Measurements from ENCODE around the gene CSF2. TPM values are rescaled to one million over a fixed set of nuclear protein-coding genes. Genes with fewer than 3 reads are reported as not detected.

The CSF2 gene
- polyA plus RNA-seq, 1 donor (not counting 4 experiments of a cell fraction or from before 2014, with no cell fraction given), result 7.2 TPM

GRCh38 chr5:132024789-132025402, 48.7 kb upstream of the CSF2 start:
- dilution Hi-C loops (cut with MboI; ENCODE audit: extremely low pct_ligation_motif_present, low sequenced_read_pairs), result no loop called here
- H3K36me3 ChIP-seq (ENCODE audit: control insufficient read depth in 2 of 2, extremely low read depth in 1 of 2, insufficient read depth in 2 of 2, low read length in 2 of 2), result no peaks in the 10 kb centered on the region
- no peaks in the 10 kb centered on the region for H4K20me1 ChIP-seq (ENCODE audit: control insufficient read depth, extremely low read depth, insufficient read depth, low read length)
- H3K27me3 ChIP-seq (ENCODE audit: control insufficient read depth, extremely low read depth, insufficient read depth, low read length), result peaks cover 5% of the 10 kb centered on the region
- no peak overlapping the region for H3K4me3 ChIP-seq (ENCODE audit: control insufficient read depth in 2 of 3, extremely low read depth in 1 of 3, insufficient read depth in 2 of 3, low read depth in 1 of 3, low read length in 3 of 3)
- no peak for DNase-seq (ENCODE audit: low read depth, low spot score)
- H3K9me1 ChIP-seq (ENCODE audit: control insufficient read depth, extremely low read depth, insufficient read depth, low read length), result no peaks in the 10 kb centered on the region
- no peak for FAIRE-seq
- H3K4me1 ChIP-seq (ENCODE audit: control insufficient read depth, extremely low read depth, insufficient read depth, low read length), result no peaks in the 10 kb centered on the region
- TF ChIP-seq CTCF (optimal IDR thresholded peaks at IDR 0.05 in 1 of 3, IDR thresholded peaks at IDR 0.05 in 1 of 3, conservative IDR thresholded peaks at IDR 0.05 in 1 of 3; ENCODE audit: extremely low read depth in 1 of 3, insufficient read depth in 2 of 3, low read length in 3 of 3) (no peak), EZH2 (IDR thresholded peaks at IDR 0.05; ENCODE audit: low read length) (no peak)
- H2AFZ ChIP-seq (ENCODE audit: control insufficient read depth, low read length), result no peak overlapping the region
- no peak overlapping the region for H3K4me2 ChIP-seq (ENCODE audit: control insufficient read depth, extremely low read depth, insufficient read depth, low read depth, low read length)
- H3K9me3 ChIP-seq (ENCODE audit: control insufficient read depth, low read depth, low read length), result no peaks in the 10 kb centered on the region
- no peaks in the 10 kb centered on the region for H3K79me2 ChIP-seq (ENCODE audit: control insufficient read depth, insufficient read depth, low read length)
- H3K27ac ChIP-seq (ENCODE audit: control insufficient read depth, insufficient read depth, low read length), result no peak overlapping the region
- no peak overlapping the region for H3K9ac ChIP-seq (ENCODE audit: control insufficient read depth, extremely low read depth, insufficient read depth, low read length)

- DNase-seq (ENCODE audit: low read depth, low spot score), result no peak
- peaks cover 6% of the 10 kb centered on the region for H3K27me3 ChIP-seq (ENCODE audit: control insufficient read depth, extremely low read depth, insufficient read depth, low read length)
- H3K9me3 ChIP-seq (ENCODE audit: control insufficient read depth, low read depth, low read length), result no peaks in the 10 kb centered on the region
- H3K36me3 ChIP-seq (ENCODE audit: control insufficient read depth in 2 of 2, extremely low read depth in 1 of 2, insufficient read depth in 2 of 2, low read length in 2 of 2), result no peaks in the 10 kb centered on the region
- H3K27ac ChIP-seq (ENCODE audit: control insufficient read depth, insufficient read depth, low read length), result no peak overlapping the region
- no peak for FAIRE-seq
- TF ChIP-seq EZH2 (IDR thresholded peaks at IDR 0.05; ENCODE audit: low read length) (no peak), CTCF (optimal IDR thresholded peaks at IDR 0.05 in 1 of 3, IDR thresholded peaks at IDR 0.05 in 1 of 3, conservative IDR thresholded peaks at IDR 0.05 in 1 of 3; ENCODE audit: extremely low read depth in 1 of 3, insufficient read depth in 2 of 3, low read length in 3 of 3) (no peak)
- H3K4me3 ChIP-seq (ENCODE audit: control insufficient read depth in 2 of 3, extremely low read depth in 1 of 3, insufficient read depth in 2 of 3, low read depth in 1 of 3, low read length in 3 of 3), result no peak overlapping the region
- no peak overlapping the region for H2AFZ ChIP-seq (ENCODE audit: control insufficient read depth, low read length)
- no peak overlapping the region for H3K9ac ChIP-seq (ENCODE audit: control insufficient read depth, extremely low read depth, insufficient read depth, low read length)
- dilution Hi-C loops (cut with MboI; ENCODE audit: extremely low pct_ligation_motif_present, low sequenced_read_pairs), result no loop called here
- H3K4me1 ChIP-seq (ENCODE audit: control insufficient read depth, extremely low read depth, insufficient read depth, low read length), result no peaks in the 10 kb centered on the region
- no peak overlapping the region for H3K4me2 ChIP-seq (ENCODE audit: control insufficient read depth, extremely low read depth, insufficient read depth, low read depth, low read length)
- no peaks in the 10 kb centered on the region for H3K9me1 ChIP-seq (ENCODE audit: control insufficient read depth, extremely low read depth, insufficient read depth, low read length)
- peaks cover under 1% of the 10 kb centered on the region for H4K20me1 ChIP-seq (ENCODE audit: control insufficient read depth, extremely low read depth, insufficient read depth, low read length)
- H3K79me2 ChIP-seq (ENCODE audit: control insufficient read depth, insufficient read depth, low read length), result no peaks in the 10 kb centered on the region
Measured at GRCh38 chr5:132025403-132025971, 48.1 kb upstream of the CSF2 start.

Data from keratinocyte (primary cell).